Forelimb muscle (tissue), 1 donor: ENCODE results near the gene TSTD1. TPM values are rescaled to one million over a fixed set of nuclear protein-coding genes. Genes with fewer than 3 reads are reported as not detected.
"Not testable (repeated sequence)": the region's sequence is repeated elsewhere in the genome, so short reads cannot be mapped to it uniquely, and the experiment has no call there.

Experiments
- DNase-seq: peaks from one replicate; pipeline ENCODE4 v3.0.0-alpha.2; 2013; ENCODE audit warnings: low read depth
- polyA plus RNA-seq: library from polyadenylated mRNA; unstranded; fragments of 120-200 nt; gene quantifications from one replicate; pipeline ENCODE4 v1.2.1, GENCODE V29; 2013; ENCODE audit not compliant: insufficient read length

The TSTD1 gene
- polyA plus RNA-seq, 1 donor: 23.6 TPM

GRCh38 chr1:161069241-161069640 is 30.5 kb upstream of the TSTD1 start:
- no peak for DNase-seq

GRCh38 chr1:161068306-161069234 is 29.8 kb upstream of the TSTD1 start:
- no peak for DNase-seq

- no peak for DNase-seq
These were observed 27.9 kb upstream of the TSTD1 start for GRCh38 chr1:161066694-161067093.

- not testable (repeated sequence) for DNase-seq
These were observed 26.9 kb upstream of the TSTD1 start for GRCh38 chr1:161065681-161066080.

GRCh38 chr1:161063936-161064335 is 25.2 kb upstream of the TSTD1 start:
- DNase-seq: not testable (repeated sequence)

- DNase-seq: no peak
These were observed 22.7 kb upstream of the TSTD1 start for GRCh38 chr1:161061419-161061818.

GRCh38 chr1:161059293-161059692 is 20.5 kb upstream of the TSTD1 start:
- DNase-seq: no peak

- no peak for DNase-seq
These were observed 16.0 kb upstream of the TSTD1 start for GRCh38 chr1:161054805-161055204.

GRCh38 chr1:161054232-161054631 is 15.5 kb upstream of the TSTD1 start:
- DNase-seq: no peak

- no peak for DNase-seq
These were observed 14.1 kb upstream of the TSTD1 start for GRCh38 chr1:161052899-161053298.

- no peak for DNase-seq
These were observed 12.5 kb upstream of the TSTD1 start for GRCh38 chr1:161051219-161051618.

- no peak for DNase-seq
These were observed 10.4 kb upstream of the TSTD1 start for GRCh38 chr1:161048949-161049722.

GRCh38 chr1:161047436-161048420 is 9.0 kb upstream of the TSTD1 start:
- no peak for DNase-seq

GRCh38 chr1:161046605-161047228 is 8.0 kb upstream of the TSTD1 start:
- no peak for DNase-seq

GRCh38 chr1:161045736-161046604 is 7.2 kb upstream of the TSTD1 start, which contains the start of gene USF1:
Gene USF1 (minus strand): TSS chr1:161045977. CDS start chr1:161043275, 2,702 bp downstream.
- peak; percentile 90 for DNase-seq

GRCh38 chr1:161044908-161045735 is 6.4 kb upstream of the TSTD1 start:
- DNase-seq: peak; percentile 52

- DNase-seq: no peak
These were observed 5.8 kb upstream of the TSTD1 start for GRCh38 chr1:161044535-161044907.

GRCh38 chr1:161039546-161039945 is 782 bp upstream of the TSTD1 start:
- DNase-seq: no peak

GRCh38 chr1:161039154-161039545 is 386 bp upstream of the TSTD1 start:
- DNase-seq: no peak
